Measurements from ENCODE around the gene COP1. TPM values are rescaled to one million over a fixed set of nuclear protein-coding genes. Genes with fewer than 3 reads are reported as not detected.

Gene COP1
- total RNA-seq, 1 donor from 2014 or later = 39.1 TPM

DNA sequence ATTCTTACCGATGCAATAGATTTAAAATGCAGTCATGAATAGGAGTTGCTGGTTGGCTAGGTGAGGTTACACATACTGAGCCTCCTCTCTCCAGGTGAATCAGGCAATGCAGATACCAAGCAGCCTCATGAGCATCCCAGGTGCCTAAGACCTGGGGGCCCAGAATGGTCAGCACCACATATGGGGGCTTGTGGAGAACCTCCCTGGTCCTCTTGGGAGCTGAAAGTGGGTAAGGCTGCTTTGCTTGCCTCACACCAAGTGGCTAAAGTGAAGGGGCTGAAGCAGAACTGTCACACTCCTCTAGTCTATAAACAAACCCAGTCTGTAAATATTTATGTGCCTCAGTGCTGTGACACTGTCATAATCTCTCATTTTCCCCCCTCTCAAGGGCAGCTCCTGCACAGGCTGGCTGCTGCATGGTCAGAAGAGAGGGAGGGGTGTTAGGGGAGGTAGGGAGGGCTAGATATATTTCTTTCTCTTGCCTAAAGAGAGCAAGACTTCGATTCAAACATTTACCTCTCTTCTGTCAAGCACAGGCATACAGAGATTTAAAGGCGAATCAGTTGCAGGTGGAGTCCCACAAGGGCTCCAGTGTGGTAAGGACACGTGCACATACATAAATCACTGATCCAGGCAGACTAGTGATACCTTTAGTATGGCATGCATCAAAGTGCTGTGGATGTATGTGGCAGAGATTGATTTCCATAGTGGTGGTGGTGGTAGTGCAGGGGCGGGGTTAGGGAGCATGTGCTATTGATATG lies 305.8 kb downstream of the COP1 start:
- H3K27me3 Mint-ChIP-seq (ENCODE audit: unreplicated experiment) = no peaks in the 10 kb centered on the region
- H3K27ac Mint-ChIP-seq (ENCODE audit: unreplicated experiment) = no peak overlapping the region
- TF ChIP-seq CTCF (IDR thresholded peaks at IDR 0.05) = no peak
- no peaks in the 10 kb centered on the region for H3K4me1 Mint-ChIP-seq (ENCODE audit: unreplicated experiment)
- peaks cover 11% of the 10 kb centered on the region for H3K36me3 Mint-ChIP-seq (ENCODE audit: unreplicated experiment)
- H3K4me3 Mint-ChIP-seq (ENCODE audit: unreplicated experiment) = no peak overlapping the region
- peak; percentile 51 for DNase-seq (ENCODE audit: extremely low spot score, unreplicated experiment)
- H3K9me3 Mint-ChIP-seq (ENCODE audit: unreplicated experiment) = no peaks in the 10 kb centered on the region

DNA sequence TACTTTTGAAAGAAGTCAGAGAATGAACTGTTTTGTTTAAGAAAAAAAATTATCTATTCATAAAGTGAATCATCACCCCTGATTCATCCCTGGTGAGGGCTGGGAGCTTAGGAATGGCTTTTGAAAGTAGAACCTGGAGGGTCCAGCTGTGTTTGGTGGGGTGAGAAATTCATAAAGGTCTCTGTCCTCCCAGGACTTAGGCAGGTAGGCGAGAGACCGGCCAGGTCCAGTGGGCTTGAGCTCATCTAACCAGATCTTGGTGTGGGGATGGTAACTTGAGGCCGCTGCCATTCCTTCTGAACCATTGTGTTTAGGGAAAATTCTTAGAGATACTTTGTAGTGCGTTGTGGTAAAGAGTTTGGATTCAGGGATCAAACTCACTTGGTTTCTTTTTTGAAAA lies 306.9 kb downstream of the COP1 start:
- H3K9me3 Mint-ChIP-seq (ENCODE audit: unreplicated experiment) = no peaks in the 10 kb centered on the region
- TF ChIP-seq CTCF (IDR thresholded peaks at IDR 0.05) = no peak
- H3K4me1 Mint-ChIP-seq (ENCODE audit: unreplicated experiment) = no peaks in the 10 kb centered on the region
- H3K4me3 Mint-ChIP-seq (ENCODE audit: unreplicated experiment) = no peak overlapping the region
- DNase-seq (ENCODE audit: extremely low spot score, unreplicated experiment) = peak; percentile 49
- no peaks in the 10 kb centered on the region for H3K27me3 Mint-ChIP-seq (ENCODE audit: unreplicated experiment)
- no peak overlapping the region for H3K27ac Mint-ChIP-seq (ENCODE audit: unreplicated experiment)
- peaks cover 13% of the 10 kb centered on the region for H3K36me3 Mint-ChIP-seq (ENCODE audit: unreplicated experiment)

GRCh38 chr1:175895966-175896365 lies 311.1 kb downstream of the COP1 start:
- no peaks in the 10 kb centered on the region for H3K9me3 Mint-ChIP-seq (ENCODE audit: unreplicated experiment)
- H3K36me3 Mint-ChIP-seq (ENCODE audit: unreplicated experiment) = peaks cover 2% of the 10 kb centered on the region

More at GRCh38 chr1:175895966-175896365, 311.1 kb downstream of the COP1 start:
- DNase-seq (ENCODE audit: extremely low spot score, unreplicated experiment) = no peak
- TF ChIP-seq CTCF (IDR thresholded peaks at IDR 0.05) = no peak
- Mint-ChIP-seq H3K27ac (ENCODE audit: unreplicated experiment) (no peak overlapping the region), H3K4me1 (ENCODE audit: unreplicated experiment) (no peaks in the 10 kb centered on the region), H3K27me3 (ENCODE audit: unreplicated experiment) (no peaks in the 10 kb centered on the region), H3K4me3 (ENCODE audit: unreplicated experiment) (no peak overlapping the region)

Data from osteocyte (in vitro differentiated cells).